ENCODE results near the gene BCL3. TPM values are rescaled to one million over a fixed set of nuclear protein-coding genes. Genes with fewer than 3 reads are reported as not detected.

Gene BCL3
- total RNA-seq, 4 donors from 2014 or later, result 43.8 to 181 (median 69.5) TPM

DNA sequence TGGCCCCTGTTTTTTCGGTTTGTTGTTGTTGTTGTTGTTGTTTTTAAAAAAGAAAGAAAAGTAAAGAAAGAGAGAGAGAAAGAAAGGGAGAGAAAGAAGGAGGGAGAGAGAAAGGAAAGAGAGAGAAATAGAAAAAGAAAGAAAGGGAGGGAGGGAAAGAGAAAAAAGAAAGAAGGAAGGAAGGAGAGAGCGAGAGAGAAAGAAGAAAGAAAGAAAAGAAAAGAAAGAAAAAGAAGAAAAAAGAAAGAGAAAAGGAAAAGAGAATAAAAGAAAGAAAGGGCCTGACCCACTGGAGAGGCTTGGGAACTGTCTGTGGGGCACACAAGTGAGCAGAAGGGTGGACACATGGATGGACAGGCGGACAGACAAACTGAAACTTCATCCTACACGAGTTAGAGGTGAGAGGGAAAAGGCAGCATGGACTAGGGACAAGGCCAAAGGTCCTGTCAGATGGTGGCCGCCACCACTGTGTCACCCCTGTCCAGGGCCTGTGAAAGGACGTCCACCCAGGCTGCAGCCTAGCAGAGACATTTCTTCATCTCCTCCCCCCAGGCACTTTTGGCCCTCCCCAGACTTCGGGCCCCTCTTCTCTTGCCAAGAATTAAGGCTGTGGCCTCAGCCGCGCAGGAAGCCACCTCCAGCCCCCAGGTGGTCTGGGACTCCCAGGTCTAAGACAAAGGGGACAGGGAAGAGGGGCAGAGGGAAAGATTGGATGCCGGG, 51.3 kb downstream of the BCL3 start:
- intact Hi-C loops (cut with DNase I; ENCODE audit: low total_unique reads) (loop anchor here (1.0 kb wide), 1 partner anchor 45 kb away; no protein-coding TSS in a partner anchor), in situ Hi-C loops (cut with MboI; ENCODE audit: low pct_ligation_motif_present in 1 of 4, low pct_unique_long_range_greater_than_20kb in 1 of 4, low sequenced_read_pairs in 3 of 4) (loop anchor here in 2 of 4 donors (5.0 to 25.0 kb wide), 2 partner anchors 43 to 212 kb away; no protein-coding TSS in a partner anchor)
- Histone ChIP-seq H3K36me3 (no peaks in the 10 kb centered on the region), H3K4me3 (no peak overlapping the region), H3K9me3 (no peaks in the 10 kb centered on the region), H3K27ac (no peak overlapping the region), H3K27me3 (no peaks in the 10 kb centered on the region), H3K4me1 (peaks cover 0 to 10% (median 0%) of the 10 kb centered on the region in 4 donors)
- DNase-seq, result no peak
- 66 to 71% methylated on average over 4 to 10 of the region's 10 CpGs for WGBS, 2 donors (ENCODE audit: low coverage in 1 of 2)
- TF ChIP-seq POLR2A (IDR thresholded peaks at IDR 0.05) (no peak), EP300 (IDR thresholded peaks at IDR 0.05; ENCODE audit: low read depth) (no peak), POLR2AphosphoS5 (IDR thresholded peaks at IDR 0.05) (no peak)
- TF ChIP-seq, protein P1, sequence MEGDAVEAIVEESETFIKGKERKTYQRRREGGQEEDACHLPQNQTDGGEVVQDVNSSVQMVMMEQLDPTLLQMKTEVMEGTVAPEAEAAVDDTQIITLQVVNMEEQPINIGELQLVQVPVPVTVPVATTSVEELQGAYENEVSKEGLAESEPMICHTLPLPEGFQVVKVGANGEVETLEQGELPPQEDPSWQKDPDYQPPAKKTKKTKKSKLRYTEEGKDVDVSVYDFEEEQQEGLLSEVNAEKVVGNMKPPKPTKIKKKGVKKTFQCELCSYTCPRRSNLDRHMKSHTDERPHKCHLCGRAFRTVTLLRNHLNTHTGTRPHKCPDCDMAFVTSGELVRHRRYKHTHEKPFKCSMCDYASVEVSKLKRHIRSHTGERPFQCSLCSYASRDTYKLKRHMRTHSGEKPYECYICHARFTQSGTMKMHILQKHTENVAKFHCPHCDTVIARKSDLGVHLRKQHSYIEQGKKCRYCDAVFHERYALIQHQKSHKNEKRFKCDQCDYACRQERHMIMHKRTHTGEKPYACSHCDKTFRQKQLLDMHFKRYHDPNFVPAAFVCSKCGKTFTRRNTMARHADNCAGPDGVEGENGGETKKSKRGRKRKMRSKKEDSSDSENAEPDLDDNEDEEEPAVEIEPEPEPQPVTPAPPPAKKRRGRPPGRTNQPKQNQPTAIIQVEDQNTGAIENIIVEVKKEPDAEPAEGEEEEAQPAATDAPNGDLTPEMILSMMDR (IDR thresholded peaks at IDR 0.05), result no peak

DNA sequence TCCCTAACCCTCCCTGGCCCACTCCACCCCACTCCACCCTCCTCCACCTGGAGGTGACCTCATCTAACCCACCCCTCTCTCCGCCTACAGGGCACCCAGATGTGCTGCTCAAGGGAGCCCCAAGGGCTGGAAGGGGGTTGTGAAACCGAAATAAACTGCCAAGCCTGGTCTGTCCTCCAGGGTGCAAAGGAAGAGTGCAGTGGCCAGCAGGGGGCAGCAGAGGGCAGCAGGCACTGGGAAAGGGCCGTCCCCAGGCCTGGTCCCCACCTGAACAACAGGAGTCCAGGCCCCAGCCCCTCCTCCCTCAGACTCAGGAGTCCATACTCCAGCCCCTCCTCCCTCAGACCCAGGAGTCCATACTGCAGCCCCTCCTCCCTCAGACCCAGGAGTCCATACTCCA, 52.0 kb downstream of the BCL3 start:
- Histone ChIP-seq H3K4me3 (no peak overlapping the region), H3K27ac (no peak overlapping the region), H3K4me1 (peaks cover 0 to 10% (median 0%) of the 10 kb centered on the region in 4 donors), H3K36me3 (no peaks in the 10 kb centered on the region), H3K9me3 (no peaks in the 10 kb centered on the region), H3K27me3 (no peaks in the 10 kb centered on the region)
- intact Hi-C loops (cut with DNase I; ENCODE audit: low total_unique reads), result loop anchor here (1.0 kb wide), 1 partner anchor 44 kb away; no protein-coding TSS in a partner anchor
- peak; percentile 88 for DNase-seq
- in situ Hi-C loops (cut with MboI; ENCODE audit: low pct_ligation_motif_present in 1 of 4, low pct_unique_long_range_greater_than_20kb in 1 of 4, low sequenced_read_pairs in 3 of 4), result no loop called here
- TF ChIP-seq POLR2AphosphoS5 (IDR thresholded peaks at IDR 0.05) (peak in 1 of 3 donors; percentile 43), EP300 (IDR thresholded peaks at IDR 0.05; ENCODE audit: low read depth) (no peak), POLR2A (IDR thresholded peaks at IDR 0.05) (no peak)
- TF ChIP-seq, protein P1 (IDR thresholded peaks at IDR 0.05), result peak; percentile 88 to 97 (median 94)
- WGBS, 2 donors (ENCODE audit: low coverage in 1 of 2), result 0% methylated on average over 3 of the region's 3 CpGs; no CpG with 5 or more reads in 1 of the 2 donors

- in situ Hi-C loops (cut with MboI; ENCODE audit: low pct_ligation_motif_present in 1 of 4, low pct_unique_long_range_greater_than_20kb in 1 of 4, low sequenced_read_pairs in 3 of 4), result no loop called here
- Histone ChIP-seq H3K27ac (no peak overlapping the region), H3K9me3 (no peaks in the 10 kb centered on the region), H3K36me3 (no peaks in the 10 kb centered on the region), H3K4me3 (no peak overlapping the region), H3K4me1 (peaks cover 8 to 17% (median 10%) of the 10 kb centered on the region in 4 donors), H3K27me3 (no peaks in the 10 kb centered on the region)
- intact Hi-C loops (cut with DNase I; ENCODE audit: low total_unique reads), result no loop called here
- DNase-seq, result no peak
- 90 to 94% methylated on average over 9 to 13 of the region's 13 CpGs for WGBS, 2 donors (ENCODE audit: low coverage in 1 of 2)
- TF ChIP-seq POLR2AphosphoS5 (IDR thresholded peaks at IDR 0.05), result peak in 1 of 3 donors; percentile 13
- no peak for TF ChIP-seq POLR2A (IDR thresholded peaks at IDR 0.05)
- no peak for TF ChIP-seq EP300 (IDR thresholded peaks at IDR 0.05; ENCODE audit: low read depth)
- TF ChIP-seq, protein P1 (IDR thresholded peaks at IDR 0.05), result no peak
Measured at GRCh38 chr19:44803442-44804428, 55.2 kb downstream of the BCL3 start.

DNA sequence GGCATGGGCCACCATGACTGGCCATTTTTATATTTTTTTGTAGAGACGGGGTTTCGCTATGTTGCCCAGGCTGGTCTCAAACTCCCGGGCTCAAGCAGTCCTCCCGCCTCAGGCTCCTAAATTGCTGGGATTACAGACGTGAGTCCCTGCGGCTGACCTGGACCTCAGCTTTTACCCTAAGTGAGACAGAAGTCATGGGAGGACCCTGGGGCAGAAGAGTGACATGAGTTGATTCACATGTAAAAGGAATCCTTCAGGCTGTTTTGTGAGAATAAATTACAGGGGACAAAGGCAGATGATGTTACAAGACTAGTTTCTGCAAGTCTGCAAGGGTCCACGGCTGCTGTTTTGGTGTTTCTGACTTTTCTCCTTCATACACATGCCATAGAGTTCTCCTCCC, 57.8 kb downstream of the BCL3 start:
- Histone ChIP-seq H3K9me3 (no peaks in the 10 kb centered on the region), H3K36me3 (no peaks in the 10 kb centered on the region), H3K4me3 (no peak overlapping the region), H3K27me3 (peaks cover 3% of the 10 kb centered on the region), H3K27ac (no peak overlapping the region), H3K4me1 (peaks cover 15 to 26% (median 22%) of the 10 kb centered on the region in 4 donors)
- DNase-seq, result no peak
- TF ChIP-seq, protein P1 (IDR thresholded peaks at IDR 0.05), result no peak
- TF ChIP-seq EP300 (IDR thresholded peaks at IDR 0.05; ENCODE audit: low read depth), result no peak
- no peak for TF ChIP-seq POLR2AphosphoS5 (IDR thresholded peaks at IDR 0.05)
- intact Hi-C loops (cut with DNase I; ENCODE audit: low total_unique reads) (no loop called here), in situ Hi-C loops (cut with MboI; ENCODE audit: low pct_ligation_motif_present in 1 of 4, low pct_unique_long_range_greater_than_20kb in 1 of 4, low sequenced_read_pairs in 3 of 4) (no loop called here)
- 50 to 86% methylated on average over 1 to 7 of the region's 7 CpGs for WGBS, 2 donors (ENCODE audit: low coverage in 1 of 2)

Data from transverse colon (tissue), 4 donors.